GM12878 (cell line): ENCODE measurements around the gene SCNN1B. TPM values are rescaled to one million over a fixed set of nuclear protein-coding genes. Genes with fewer than 3 reads are reported as not detected.

Experiments used
- ATAC-seq: fragments of 200-7000 bp; cut with Tn5 transposase; 3 replicates; pipeline ENCODE4 v1.9.1; 2020; ENCODE audit warnings: mild to moderate bottlenecking, moderate library complexity
- BruUV-seq: library from RNA; stranded (reverse); fragments of 400-500 nt; replicated peaks from 2 replicates; lab custom pipeline; 2021; lab: Mats Ljungman, UMichigan
- CTCF ChIA-PET: fragments of 300-600 bp; sonication (Branson Sonifier 250); formaldehyde crosslinking; extraction: SDS; loops from one replicate; lab custom pipeline; 2021; ENCODE audit warnings: inconsistent platforms; lab: Yijun Ruan, JAX
- POLR2A ChIA-PET: fragments of 350-600 bp; formaldehyde crosslinking; extraction: SDS; loops from one replicate; lab custom pipeline; 2021; ENCODE audit warnings: inconsistent platforms; lab: Charles Lee
- RAD21 ChIA-PET: fragments of 300-600 bp; sonication (Branson Sonifier 250); formaldehyde crosslinking; loops from one replicate; lab custom pipeline; 2023; ENCODE audit warnings: antibody characterized with exemption; ENCODE audit not compliant: unreplicated experiment; lab: Charles Lee
- SMC1A ChIA-PET: fragments of 300-600 bp; sonication (Branson Sonifier 250); formaldehyde crosslinking; loops from one replicate; lab custom pipeline; 2023; ENCODE audit not compliant: unreplicated experiment, uncharacterized antibody; lab: Charles Lee
- DNase-seq: peaks from one replicate; pipeline ENCODE4 v3.0.0-alpha.2; 2011; ENCODE audit warnings: low read depth, low spot score
- FAIRE-seq: peaks from 3 replicates; lab custom pipeline; 2011; peaks lifted over from hg19 to GRCh38; lab: Jason Lieb, UNC
- H2AFZ ChIP-seq: 2 replicates; pipeline ENCODE4 v1.6.0; 2011; ENCODE audit warnings: low read depth, low read length, control low read depth; ENCODE audit not compliant: control insufficient read depth
- H3K27ac ChIP-seq: 2 replicates; pipeline ENCODE4 v1.5.1; 2011; ENCODE audit warnings: control low read depth; ENCODE audit not compliant: control insufficient read depth, insufficient read depth
- H3K27me3 ChIP-seq, 2 experiments: replicated peaks in 1 of 2; 2 replicates each; pipeline versions ENCODE4 v1.6.0 to v1.6.1; 2011; ENCODE audit warnings: low read length in 1 of 2; ENCODE audit not compliant: control insufficient read depth in 2 of 2, insufficient read depth in 2 of 2
- H3K36me3 ChIP-seq, 2 experiments: 2 replicates each; pipeline ENCODE4 v1.5.1; 2011; ENCODE audit warnings: low read length in 1 of 2; ENCODE audit not compliant: control insufficient read depth in 2 of 2, insufficient read depth in 2 of 2
- H3K4me1 ChIP-seq: 2 replicates; pipeline ENCODE4 v1.6.1; 2011; ENCODE audit warnings: mild to moderate bottlenecking, low read length, moderate library complexity, mixed read lengths; ENCODE audit not compliant: control insufficient read depth, insufficient read depth
- H3K4me2 ChIP-seq: 2 replicates; pipeline ENCODE4 v1.6.0; 2011; ENCODE audit warnings: control low read depth; ENCODE audit not compliant: control insufficient read depth, insufficient read depth
- H3K4me3 ChIP-seq: fragments of 200-600 bp; sonication (generic); 2 replicates; pipeline ENCODE4 v1.5.1; 2016
- H3K79me2 ChIP-seq: 2 replicates; pipeline ENCODE4 v1.6.0; 2011; ENCODE audit warnings: low read length; ENCODE audit not compliant: control insufficient read depth, insufficient read depth
- H3K9ac ChIP-seq: 2 replicates; pipeline ENCODE4 v1.8.0; 2011; ENCODE audit warnings: low read length, control low read depth, mixed read lengths; ENCODE audit not compliant: control insufficient read depth, insufficient read depth
- H3K9me3 ChIP-seq: replicated peaks from 3 replicates; pipeline ENCODE4 v1.5.1; 2011; ENCODE audit warnings: mild to moderate bottlenecking, low read length; ENCODE audit not compliant: control insufficient read depth, insufficient read depth
- H4K20me1 ChIP-seq: 2 replicates; pipeline ENCODE4 v1.6.0; 2011; ENCODE audit not compliant: control insufficient read depth, insufficient read depth
- ATF7 ChIP-seq: fragments of 450-650 bp; IDR thresholded peaks from 2 replicates; pipeline ENCODE4 v1.6.1; 2016; ENCODE audit warnings: low read depth, mild to moderate bottlenecking
- BCL11A ChIP-seq: IDR thresholded peaks from 2 replicates; pipeline ENCODE4 v1.6.1; 2011; ENCODE audit warnings: low read depth, low read length
- BHLHE40 ChIP-seq, 2 experiments: fragments of 450-650 bp in 1 of 2; IDR thresholded peaks; 2 replicates each; pipeline ENCODE4 v1.6.1; 2011 to 2017; ENCODE audit warnings: low read depth in 2 of 2, borderline replicate concordance in 1 of 2, improper control_type of control experiment in 1 of 2, low read length in 1 of 2, mild to moderate bottlenecking in 1 of 2
- EP300 ChIP-seq, 2 experiments: fragments of 150-350 bp in 1 of 2; IDR thresholded peaks; 2 replicates each; pipeline ENCODE4 v1.6.1; 2011 to 2012; ENCODE audit warnings: low read depth in 2 of 2, low read length in 2 of 2, borderline replicate concordance in 1 of 2, improper control_type of control experiment in 1 of 2, inconsistent platforms in 1 of 2; ENCODE audit not compliant: control insufficient read depth in 1 of 2
- HDAC6 ChIP-seq: fragments of 200-600 bp; sonication (generic); IDR thresholded peaks from one replicate; pipeline ENCODE4 v1.8.0; 2017; ENCODE audit warnings: antibody characterized with exemption; ENCODE audit not compliant: unreplicated experiment
- IKZF2 ChIP-seq, 2 experiments: fragments of 450-650 bp; IDR thresholded peaks; 2 replicates each; pipeline ENCODE4 v1.6.1; 2017; ENCODE audit warnings: mild to moderate bottlenecking in 2 of 2, moderate library complexity in 2 of 2
- MTA2 ChIP-seq: fragments of 450-650 bp; IDR thresholded peaks from 2 replicates; pipeline ENCODE4 v1.6.1; 2016; ENCODE audit warnings: low read depth, mild to moderate bottlenecking, moderate library complexity
- MXI1 ChIP-seq: fragments of 150-350 bp; IDR thresholded peaks from 2 replicates; pipeline ENCODE4 v1.6.1; 2011; ENCODE audit warnings: low read depth, mild to moderate bottlenecking, inconsistent platforms, low read length, improper control_type of control experiment
- POU2F2 ChIP-seq: IDR thresholded peaks from 3 replicates; pipeline ENCODE4 v1.6.1; 2011; ENCODE audit warnings: low read depth, mild to moderate bottlenecking, low read length, borderline replicate concordance
- RBBP5 ChIP-seq: fragments of 200-600 bp; sonication (generic); conservative IDR thresholded peaks from 2 replicates; pipeline ENCODE4 v1.6.1; 2016
- RELB ChIP-seq: fragments of 450-650 bp; IDR thresholded peaks from 2 replicates; pipeline ENCODE4 v1.6.1; 2017; ENCODE audit warnings: low read depth, mild to moderate bottlenecking, moderate library complexity
- SKIL ChIP-seq: fragments of 450-650 bp; IDR thresholded peaks from 2 replicates; pipeline ENCODE4 v1.6.1; 2017; ENCODE audit warnings: mild to moderate bottlenecking, low read depth, inconsistent platforms; ENCODE audit not compliant: poor library complexity, severe bottlenecking
- TBL1XR1 ChIP-seq: IDR thresholded peaks from 2 replicates; pipeline ENCODE4 v1.6.1; 2012; ENCODE audit warnings: low read depth, low read length, improper control_type of control experiment
- TCF12 ChIP-seq: IDR thresholded peaks from 2 replicates; pipeline ENCODE4 v1.6.1; 2011; ENCODE audit warnings: low read depth, mild to moderate bottlenecking, low read length
- WGBS: methylation state at CpG from one replicate; pipeline ENCODE4 v1.1.6; 2016; ENCODE audit warnings: low lambda C conversion rate; ENCODE audit not compliant: insufficient replicate concordance, insufficient coverage; ENCODE audit errors: missing lambda C conversion rate; 5-methylcytosine and 5-hydroxymethylcytosine counted together
- in situ Hi-C: fragments of 300-500 bp; cut with MboI; formaldehyde crosslinking; loops from 9 replicates; pipeline ENCODE4 v1.14.3; 2018; ENCODE audit warnings: mixed read lengths
- intact Hi-C: fragments of 100-400 bp; cut with micrococcal nuclease; formaldehyde crosslinking; loops from one replicate; pipeline ENCODE4 v1.14.2; 2022; ENCODE audit not compliant: unreplicated experiment
- polyA plus RNA-seq, 11 experiments: library from polyadenylated mRNA; depleted of rRNA in 4 of 11; unstranded in 6 of 11; stranded (reverse) in 5 of 11; fragments of >200 nt; fragmentation: Nextera tagmentation in 4 of 11; fragmentation: Illumina TruSeq in 1 of 11; extraction: Ambion mirVana in 4 of 11; extraction: Trizol in 1 of 11; gene quantifications; 1 replicate in 1 of 11; 2 replicates in 10 of 11; pipeline versions ENCODE4 v1.2.1 to v1.2.3, GENCODE V29; 2011 to 2016; ENCODE audit warnings: inconsistent platforms in 2 of 11, missing spikeins in 2 of 11, low read depth in 1 of 11
- total RNA-seq, 4 experiments: library from RNA; depleted of rRNA in 3 of 4; stranded (reverse); fragments of >200 nt in 3 of 4; fragmentation: Illumina TruSeq in 1 of 4; extraction: Trizol in 1 of 4; gene quantifications; 2 replicates each; pipeline versions ENCODE4 v1.2.1 to v1.2.3, GENCODE V29; 2013 to 2021

SCNN1B gene
- total and polyA plus RNA-seq, 10 of the 15 experiments (the other 5 are each of a cell fraction or from before 2014, with no cell fraction given): 0.28 to 1.5 (median 0.64) TPM

DNA sequence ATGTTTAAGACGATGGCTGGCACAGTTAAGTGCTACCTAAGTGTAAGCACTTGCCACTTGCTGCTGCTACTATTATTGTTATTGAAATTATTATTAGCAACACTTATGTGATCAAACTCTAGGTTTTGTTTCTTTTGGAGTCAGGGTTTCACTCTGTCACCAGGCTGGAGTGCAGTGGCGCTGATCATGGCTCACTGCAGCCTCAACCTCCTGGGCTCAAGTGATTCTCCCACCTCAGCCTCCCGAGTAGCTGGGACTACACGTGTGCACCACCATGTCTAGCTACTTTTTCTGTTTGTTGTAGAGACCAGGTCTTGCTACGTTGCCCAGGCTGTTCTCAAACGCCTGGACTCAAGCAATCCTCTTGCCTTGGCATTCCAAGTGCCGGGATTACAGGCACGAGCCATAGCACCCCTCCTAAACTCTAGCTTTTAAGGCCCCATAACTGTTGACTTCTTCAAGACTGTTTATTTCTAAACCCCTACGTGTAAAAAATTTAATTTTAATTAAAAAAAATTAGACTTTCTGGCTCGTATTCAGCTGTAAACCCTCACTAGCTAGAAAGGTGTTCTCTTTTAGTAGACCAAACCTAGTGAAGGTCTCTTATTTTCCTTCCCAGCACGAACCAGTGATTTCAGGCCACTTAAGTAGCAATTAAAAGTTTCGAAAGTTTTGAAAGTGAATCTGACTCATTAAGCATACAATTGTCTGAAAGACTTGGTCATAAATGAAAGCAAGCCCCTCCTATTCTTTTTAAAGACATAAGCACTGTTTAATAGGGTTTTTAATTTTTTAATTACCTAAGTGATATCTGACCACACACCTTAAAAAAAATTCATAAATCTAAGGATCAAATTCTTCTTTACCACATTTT is 11.7 kb upstream of the SCNN1B start:
- H3K4me3 ChIP-seq: no peak overlapping the region
- no peak overlapping the region for H3K4me2 ChIP-seq
- ChIA-PET POLR2A (interaction anchor here (0.9 to 1.3 kb wide), 2 partner anchors 33 to 45 kb away, joined by 3 to 4 read pairs; no protein-coding TSS in a partner anchor), SMC1A (interaction anchor here (0.7 to 2.3 kb wide), 10 partner anchors 10 to 146 kb away, joined by 3 to 10 read pairs (median 4); no protein-coding TSS in a partner anchor), RAD21 (interaction anchor here (0.7 to 2.4 kb wide), 3 partner anchors 45 to 145 kb away, joined by 3 to 12 read pairs (median 4); no protein-coding TSS in a partner anchor), CTCF (interaction anchor here (0.6 to 3.5 kb wide), 3 partner anchors 45 to 143 kb away, joined by 3 to 11 read pairs (median 5); no protein-coding TSS in a partner anchor)
- H3K4me1 ChIP-seq: peaks cover 15% of the 10 kb centered on the region
- in situ Hi-C loops: no loop called here
- no peaks in the 10 kb centered on the region for H4K20me1 ChIP-seq
- no peak overlapping the region for H3K27ac ChIP-seq
- ATAC-seq (peak; percentile 77), DNase-seq (no peak), FAIRE-seq (peak; percentile 56)
- H3K36me3 ChIP-seq: no peaks in the 10 kb centered on the region
- intact Hi-C loops: loop anchor here (2.0 to 5.0 kb wide), 3 partner anchors 44 to 217 kb away; partner anchors contain the start of gene SCNN1G
- 45% methylated on average over 12 of the region's 12 CpGs for WGBS
- H3K27me3 ChIP-seq: no peaks in the 10 kb centered on the region
- no TSS peak for BruUV-seq
- H3K9me3 ChIP-seq: peaks cover 10% of the 10 kb centered on the region; the same call in 2 of the 3 replicates
- TF ChIP-seq BHLHE40 (IDR thresholded peaks at IDR 0.05; ENCODE audit: borderline replicate concordance in 1 of 2, low read depth in 2 of 2, low read length in 1 of 2) (peak in 1 of 2 experiments; percentile 33; a peak in 1 of 4 replicates), ATF7 (peak; percentile 65), RELB (peak; percentile 67), RBBP5 (no peak), IKZF2 (IDR thresholded peaks at IDR 0.05) (peak in 1 of 2 experiments; percentile 29; a peak in 2 of 4 replicates), TBL1XR1 (no peak), POU2F2 (no peak), TCF12 (no peak), MXI1 (no peak), HDAC6 (no peak), SKIL (peak; percentile 49), BCL11A (peak; percentile 77; the same call in 1 of the 2 replicates), EP300 (IDR thresholded peaks at IDR 0.05; ENCODE audit: borderline replicate concordance in 1 of 2, control insufficient read depth in 1 of 2, low read depth in 2 of 2, low read length in 2 of 2) (peak in 1 of 2 experiments; percentile 39; a peak in 1 of 4 replicates), MTA2 (peak; percentile 97)
- no peak overlapping the region for H2AFZ ChIP-seq
- H3K9ac ChIP-seq: no peak overlapping the region
- no peaks in the 10 kb centered on the region for H3K79me2 ChIP-seq
